Subcutaneous abdominal adipose tissue (tissue), 5 donors: Measurements from ENCODE around the gene SORBS1.

Experiments
- H3K27ac ChIP-seq: one replicate; pipeline ENCODE4 v1.7.0; 2013; ENCODE audit warnings: low read depth, mild to moderate bottlenecking, inconsistent platforms, low read length, moderate library complexity
- H3K27me3 ChIP-seq, 5 donors: one replicate each; pipeline ENCODE4 v1.7.0; 2013; ENCODE audit warnings: low read length in 5 of 5, inconsistent platforms in 1 of 5; ENCODE audit not compliant: control insufficient read depth in 5 of 5, insufficient read depth in 4 of 5
- H3K36me3 ChIP-seq, 5 donors: one replicate each; pipeline ENCODE4 v1.7.0; 2013; ENCODE audit warnings: low read length in 5 of 5; ENCODE audit not compliant: control insufficient read depth in 5 of 5, insufficient read depth in 5 of 5
- H3K4me1 ChIP-seq, 5 donors: one replicate each; pipeline ENCODE4 v1.7.0; 2013; ENCODE audit warnings: low read length in 5 of 5, mild to moderate bottlenecking in 3 of 5, moderate library complexity in 1 of 5; ENCODE audit not compliant: control insufficient read depth in 5 of 5, insufficient read depth in 5 of 5
- H3K4me3 ChIP-seq, 5 donors: one replicate each; pipeline ENCODE4 v1.7.0; 2013; ENCODE audit warnings: low read length in 5 of 5, low read depth in 1 of 5
- H3K9ac ChIP-seq, 5 donors: one replicate each; pipeline ENCODE4 v1.7.0; 2013; ENCODE audit warnings: low read length in 5 of 5, mild to moderate bottlenecking in 4 of 5, moderate library complexity in 3 of 5
- H3K9me3 ChIP-seq, 5 donors: one replicate each; pipeline ENCODE4 v1.7.0; 2013; ENCODE audit warnings: low read length in 5 of 5; ENCODE audit not compliant: control insufficient read depth in 5 of 5
- donor health status: healthy.
- donor health status: healthy.
- donor health status: healthy.
- donor health status: healthy.
- donor health status: healthy.

The SORBS1 gene

DNA sequence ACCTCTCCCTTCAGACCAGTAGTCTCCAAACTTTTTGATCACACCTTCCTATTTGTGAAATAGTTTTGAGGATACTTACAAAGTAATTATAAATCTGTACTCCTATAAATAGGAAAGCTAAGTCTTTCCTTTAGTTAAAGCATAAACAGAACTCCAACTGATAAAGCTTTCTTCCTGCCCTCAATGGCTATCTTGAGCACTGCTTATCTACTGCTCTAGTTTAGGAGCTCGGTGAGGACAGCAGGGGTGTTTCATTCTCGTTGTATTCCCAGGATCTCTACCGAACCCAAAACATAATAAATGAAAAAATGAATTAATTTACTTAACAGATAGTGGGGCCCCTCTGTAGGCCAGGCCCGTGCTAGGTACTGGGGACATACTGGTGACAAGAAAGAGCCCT, 17.7 kb downstream of the SORBS1 start:
- Histone ChIP-seq H3K9me3 (no peaks in the 10 kb centered on the region), H3K27me3 (no peaks in the 10 kb centered on the region), H3K36me3 (no peaks in the 10 kb centered on the region), H3K9ac (no peak overlapping the region), H3K4me1 (peaks cover 0 to 16% (median 0%) of the 10 kb centered on the region in 5 donors), H3K27ac (no peak overlapping the region), H3K4me3 (no peak overlapping the region)

GRCh38 chr10:95542761-95543160, 18.4 kb downstream of the SORBS1 start:
- Histone ChIP-seq H3K4me3 (no peak overlapping the region), H3K9me3 (no peaks in the 10 kb centered on the region), H3K9ac (no peak overlapping the region), H3K4me1 (peaks cover 0 to 16% (median 0%) of the 10 kb centered on the region in 5 donors), H3K27ac (no peak overlapping the region), H3K36me3 (peaks cover 0 to 2% (median 0%) of the 10 kb centered on the region in 5 donors), H3K27me3 (no peaks in the 10 kb centered on the region)

DNA sequence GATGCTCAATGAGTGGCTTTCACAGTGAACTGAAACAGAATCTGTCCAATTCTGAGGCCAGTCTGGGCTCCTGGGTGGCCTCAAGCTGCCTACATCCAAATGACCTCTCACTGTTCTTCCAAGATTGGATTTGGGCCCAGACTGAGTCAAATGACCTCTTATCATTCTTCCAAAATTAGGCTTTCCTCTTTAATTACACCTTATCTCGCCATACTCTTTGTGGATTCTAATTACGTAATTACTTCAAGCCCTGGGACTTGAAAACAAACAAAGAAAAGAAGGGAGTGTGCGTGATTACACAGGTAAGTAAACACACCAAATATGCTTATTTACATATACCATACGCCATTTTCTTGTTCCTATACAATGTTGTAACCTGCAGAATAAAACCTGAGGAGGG, 18.8 kb downstream of the SORBS1 start:
- H3K36me3 ChIP-seq, result peaks cover 0 to 2% (median 0%) of the 10 kb centered on the region in 5 donors
- H3K27me3 ChIP-seq, result no peaks in the 10 kb centered on the region
- no peak overlapping the region for H3K4me3 ChIP-seq
- H3K4me1 ChIP-seq, result peaks cover 0 to 16% (median 0%) of the 10 kb centered on the region in 5 donors
- no peak overlapping the region for H3K27ac ChIP-seq
- H3K9me3 ChIP-seq, result no peaks in the 10 kb centered on the region
- no peak overlapping the region for H3K9ac ChIP-seq

GRCh38 chr10:95540514-95541052, 20.6 kb downstream of the SORBS1 start:
- Histone ChIP-seq H3K9me3 (no peaks in the 10 kb centered on the region), H3K36me3 (peaks cover 0 to 2% (median 0%) of the 10 kb centered on the region in 5 donors), H3K4me3 (no peak overlapping the region), H3K27ac (no peak overlapping the region), H3K27me3 (no peaks in the 10 kb centered on the region), H3K9ac (peak overlapping the region in 1 of 5 donors; percentile 7), H3K4me1 (peaks cover 0 to 20% (median 3%) of the 10 kb centered on the region in 5 donors)

DNA sequence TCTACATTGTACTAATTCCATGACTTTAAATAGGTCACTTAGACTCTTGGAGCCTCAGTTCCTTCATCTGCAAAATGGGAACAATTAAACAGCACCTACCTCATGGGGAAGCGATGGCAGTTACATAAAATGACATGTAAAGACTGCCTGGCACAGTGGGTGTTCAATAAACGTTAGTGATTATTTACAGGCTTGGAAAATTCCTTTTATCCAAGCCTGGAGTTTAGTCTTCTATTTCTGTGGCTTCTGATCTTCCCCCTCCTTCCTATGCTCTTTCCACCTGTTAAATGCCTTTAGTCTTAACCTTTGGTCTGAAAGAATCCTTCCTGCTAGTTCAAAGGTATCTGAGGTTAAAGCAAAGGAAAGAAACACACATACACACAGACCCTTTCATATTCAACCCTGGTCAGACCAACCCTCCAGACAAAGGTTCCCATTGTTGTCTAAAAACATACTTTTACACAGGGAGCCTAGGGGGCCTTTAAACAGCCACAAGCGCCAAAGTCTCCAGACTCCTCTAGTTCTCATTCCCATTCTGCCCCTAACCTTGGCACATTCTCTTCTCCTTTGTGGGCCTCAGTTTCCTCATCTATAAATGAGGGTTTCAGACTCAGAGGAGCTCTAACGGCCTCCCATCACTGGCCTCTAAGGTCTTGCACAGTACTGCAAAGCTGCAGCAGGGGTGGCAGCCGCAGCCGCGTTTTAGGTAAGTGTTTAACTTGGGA, 21.4 kb downstream of the SORBS1 start:
- Histone ChIP-seq H3K36me3 (peaks cover 0 to 2% (median 0%) of the 10 kb centered on the region in 5 donors), H3K4me1 (peaks cover 0 to 20% (median 3%) of the 10 kb centered on the region in 5 donors), H3K9ac (no peak overlapping the region), H3K27ac (no peak overlapping the region), H3K9me3 (no peaks in the 10 kb centered on the region), H3K27me3 (no peaks in the 10 kb centered on the region), H3K4me3 (no peak overlapping the region)

DNA sequence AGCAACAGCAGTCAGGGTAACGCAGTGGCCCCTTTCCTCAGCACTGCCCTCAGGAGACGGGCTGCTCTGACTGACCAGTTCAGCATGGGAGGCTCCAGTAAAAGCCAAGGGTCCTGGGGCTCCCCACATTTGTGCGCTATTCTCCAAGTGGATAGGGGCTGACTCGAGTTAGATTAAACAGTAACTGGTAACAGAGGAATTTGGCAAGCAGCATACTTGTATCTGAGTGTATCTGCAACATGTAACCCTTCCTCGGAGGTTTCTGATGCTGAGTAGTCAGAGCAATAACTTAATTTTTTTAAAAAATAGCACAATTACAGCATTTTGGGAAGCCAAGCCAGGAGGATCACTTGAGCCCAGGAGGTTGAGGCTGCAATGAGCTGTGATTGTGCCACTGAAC, 22.8 kb downstream of the SORBS1 start:
- Histone ChIP-seq H3K27ac (no peak overlapping the region), H3K9ac (no peak overlapping the region), H3K4me1 (peaks cover 0 to 24% (median 3%) of the 10 kb centered on the region in 5 donors), H3K36me3 (peaks cover 0 to 2% (median 0%) of the 10 kb centered on the region in 5 donors), H3K9me3 (no peaks in the 10 kb centered on the region), H3K4me3 (no peak overlapping the region), H3K27me3 (no peaks in the 10 kb centered on the region)

DNA sequence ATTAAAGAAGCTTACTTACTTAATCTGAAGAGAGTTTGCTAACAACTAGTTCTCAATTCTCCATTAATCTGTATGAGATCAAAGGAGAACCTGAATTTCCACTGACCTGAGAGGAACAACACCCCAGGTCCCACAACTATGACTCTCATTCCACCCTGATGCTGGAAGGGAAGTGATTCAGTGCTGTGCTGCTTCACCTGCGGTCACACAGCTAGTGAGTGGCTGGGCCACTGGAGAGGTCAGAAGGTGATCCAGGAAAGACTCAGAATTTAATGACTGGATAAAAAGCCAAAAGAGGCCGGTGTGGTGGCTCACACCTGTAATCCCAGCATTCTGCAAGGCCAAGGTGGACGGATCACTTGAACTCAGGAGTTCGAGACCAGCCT, 23.6 kb downstream of the SORBS1 start:
- peaks cover 0 to 2% (median 0%) of the 10 kb centered on the region in 5 donors for H3K36me3 ChIP-seq
- H3K9me3 ChIP-seq, result no peaks in the 10 kb centered on the region
- no peak overlapping the region for H3K9ac ChIP-seq
- no peaks in the 10 kb centered on the region for H3K27me3 ChIP-seq
- peaks cover 0 to 21% (median 3%) of the 10 kb centered on the region in 5 donors for H3K4me1 ChIP-seq
- no peak overlapping the region for H3K27ac ChIP-seq
- H3K4me3 ChIP-seq, result no peak overlapping the region

GRCh38 chr10:95536894-95537541, 24.2 kb downstream of the SORBS1 start:
- no peak overlapping the region for H3K27ac ChIP-seq
- H3K36me3 ChIP-seq, result peaks cover 0 to 2% (median 0%) of the 10 kb centered on the region in 5 donors
- H3K4me1 ChIP-seq, result peaks cover 0 to 21% (median 3%) of the 10 kb centered on the region in 5 donors
- no peaks in the 10 kb centered on the region for H3K9me3 ChIP-seq
- no peak overlapping the region for H3K4me3 ChIP-seq
- no peak overlapping the region for H3K9ac ChIP-seq
- H3K27me3 ChIP-seq, result no peaks in the 10 kb centered on the region

DNA sequence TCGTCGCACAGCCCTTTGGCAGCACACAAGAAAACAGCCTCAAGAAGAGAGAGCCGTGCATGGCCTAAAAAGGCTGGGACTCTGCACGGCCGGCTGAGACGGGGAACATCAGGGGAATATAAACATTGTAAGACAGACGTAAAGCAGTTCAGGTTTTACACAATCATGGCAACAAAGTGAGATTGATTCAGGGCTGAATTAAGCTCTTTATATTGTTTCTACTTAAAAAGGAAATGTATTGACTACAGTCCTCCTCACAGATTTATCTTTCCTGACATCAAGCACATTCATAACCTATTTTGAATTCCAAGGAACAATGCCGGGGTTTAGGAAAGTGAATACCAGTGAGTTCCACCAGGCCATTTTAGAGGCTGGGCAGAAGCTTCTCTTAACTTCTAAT, 25.2 kb downstream of the SORBS1 start:
- Histone ChIP-seq H3K9ac (no peak overlapping the region), H3K27ac (no peak overlapping the region), H3K4me3 (no peak overlapping the region), H3K4me1 (peaks cover 1 to 31% (median 3%) of the 10 kb centered on the region in 5 donors), H3K27me3 (no peaks in the 10 kb centered on the region), H3K36me3 (peaks cover 0 to 2% (median 0%) of the 10 kb centered on the region in 5 donors), H3K9me3 (no peaks in the 10 kb centered on the region)

GRCh38 chr10:95535526-95535925, 25.6 kb downstream of the SORBS1 start:
- H3K4me3 ChIP-seq, result no peak overlapping the region
- peaks cover 1 to 30% (median 4%) of the 10 kb centered on the region in 5 donors for H3K4me1 ChIP-seq
- no peaks in the 10 kb centered on the region for H3K27me3 ChIP-seq
- H3K36me3 ChIP-seq, result peaks cover 0 to 2% (median 0%) of the 10 kb centered on the region in 5 donors
- H3K9ac ChIP-seq, result no peak overlapping the region
- H3K9me3 ChIP-seq, result no peaks in the 10 kb centered on the region
- H3K27ac ChIP-seq, result no peak overlapping the region
